ENCODE measurements around the gene NCOA5.
A peak's percentile ranks its signal among the peaks of the same experiment; 100 is the strongest.

The NCOA5 gene

DNA sequence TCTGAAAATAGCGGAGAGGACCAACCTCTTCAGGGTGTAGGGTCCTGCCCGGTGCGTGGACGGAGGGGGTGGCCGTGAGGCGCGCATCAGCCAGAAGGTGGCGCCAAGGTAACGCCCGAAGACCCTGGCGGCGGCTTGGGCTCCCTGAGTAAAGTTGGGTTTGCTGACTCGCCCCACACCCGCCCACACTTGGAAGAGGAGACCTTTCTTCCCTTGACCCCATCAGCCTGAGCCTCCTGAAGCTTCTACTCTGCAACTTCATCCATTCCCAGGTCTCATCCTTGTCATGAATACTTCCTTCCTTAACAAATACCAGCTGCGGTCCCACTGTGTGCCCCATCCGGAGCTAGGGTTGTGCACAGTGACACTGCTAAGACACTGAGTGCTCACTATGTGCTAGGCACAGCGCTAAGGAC lies 43.0 kb upstream of the NCOA5 start:
- peaks cover 3 to 30% (median 8%) of the 10 kb centered on the region in 5 experiments for H3K27me3 ChIP-seq (replicated peaks in 2 of 5; ENCODE audit: control insufficient read depth in 4 of 5, insufficient read depth in 5 of 5, low read length in 4 of 5)
- no peaks in the 10 kb centered on the region for H3K4me1 ChIP-seq (ENCODE audit: control extremely low read depth in 1 of 4, control insufficient read depth in 4 of 4, insufficient read depth in 4 of 4, low read length in 3 of 4)
- H3K27ac ChIP-seq (ENCODE audit: insufficient read depth in 1 of 2, low read depth in 1 of 2, low read length in 2 of 2, poor library complexity in 1 of 2, severe bottlenecking in 2 of 2), result no peak overlapping the region
- peak; percentile 60 to 77 (median 73) for DNase-seq
- POLR2A ChIA-PET, result no interaction called here
- no peak overlapping the region for H3K4me3 ChIP-seq (ENCODE audit: control insufficient read depth in 1 of 7, extremely low read depth in 1 of 7, insufficient read depth in 4 of 7, low read depth in 2 of 7, low read length in 6 of 7)
- CTCF ChIA-PET, result interaction anchor here (0.7 to 3.1 kb wide), 20 partner anchors 9 to 353 kb away, joined by 3 to 18 read pairs (median 4); partner anchors contain the start of gene ELMO2
- WGBS (ENCODE audit: insufficient coverage), result 17% methylated on average over 16 of the region's 17 CpGs
- H3K9me3 ChIP-seq (ENCODE audit: control extremely low read depth in 1 of 5, control insufficient read depth in 4 of 5, insufficient read depth in 2 of 5, low read depth in 1 of 5, low read length in 4 of 5), result no peaks in the 10 kb centered on the region
- H3K36me3 ChIP-seq (ENCODE audit: control insufficient read depth in 4 of 4, insufficient read depth in 4 of 4, low read length in 3 of 4), result no peaks in the 10 kb centered on the region

DNA sequence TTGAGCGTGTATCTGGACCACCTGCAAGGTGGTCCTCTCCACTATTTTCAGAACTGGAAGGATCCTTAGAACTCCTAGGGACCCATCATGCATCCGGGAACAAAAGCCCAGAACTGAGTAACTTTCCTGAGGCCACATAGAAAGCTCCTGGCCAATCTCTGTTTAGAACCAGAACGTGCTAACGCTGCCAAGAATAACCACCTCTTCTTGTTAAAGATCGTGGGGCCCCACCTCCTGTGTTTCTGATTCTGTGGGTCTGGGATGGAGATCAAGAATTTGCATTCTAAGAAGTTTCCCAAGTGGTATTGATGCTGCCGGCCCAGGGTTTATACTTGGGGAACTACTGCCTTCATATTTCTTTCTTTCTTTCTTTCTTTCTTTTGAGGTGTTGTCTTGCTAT lies 41.6 kb upstream of the NCOA5 start:
- Histone ChIP-seq H3K4me3 (ENCODE audit: control insufficient read depth in 1 of 7, extremely low read depth in 1 of 7, insufficient read depth in 4 of 7, low read depth in 2 of 7, low read length in 6 of 7) (no peak overlapping the region), H3K27ac (ENCODE audit: insufficient read depth in 1 of 2, low read depth in 1 of 2, low read length in 2 of 2, poor library complexity in 1 of 2, severe bottlenecking in 2 of 2) (no peak overlapping the region), H3K9me3 (ENCODE audit: control extremely low read depth in 1 of 5, control insufficient read depth in 4 of 5, insufficient read depth in 2 of 5, low read depth in 1 of 5, low read length in 4 of 5) (no peaks in the 10 kb centered on the region), H3K27me3 (replicated peaks in 2 of 5; ENCODE audit: control insufficient read depth in 4 of 5, insufficient read depth in 5 of 5, low read length in 4 of 5) (peaks cover 3 to 26% (median 7%) of the 10 kb centered on the region in 5 experiments), H3K4me1 (ENCODE audit: control extremely low read depth in 1 of 4, control insufficient read depth in 4 of 4, insufficient read depth in 4 of 4, low read length in 3 of 4) (no peaks in the 10 kb centered on the region), H3K36me3 (ENCODE audit: control insufficient read depth in 4 of 4, insufficient read depth in 4 of 4, low read length in 3 of 4) (peaks cover 0 to 3% (median 0%) of the 10 kb centered on the region in 4 experiments)
- ChIA-PET CTCF (interaction anchor here (0.9 to 3.1 kb wide), 8 partner anchors 8 to 307 kb away, joined by 3 to 18 read pairs (median 6); no protein-coding TSS in a partner anchor), POLR2A (no interaction called here)
- DNase-seq, result no peak
- 40% methylated on average over 4 of the region's 6 CpGs for WGBS (ENCODE audit: insufficient coverage)

DNA sequence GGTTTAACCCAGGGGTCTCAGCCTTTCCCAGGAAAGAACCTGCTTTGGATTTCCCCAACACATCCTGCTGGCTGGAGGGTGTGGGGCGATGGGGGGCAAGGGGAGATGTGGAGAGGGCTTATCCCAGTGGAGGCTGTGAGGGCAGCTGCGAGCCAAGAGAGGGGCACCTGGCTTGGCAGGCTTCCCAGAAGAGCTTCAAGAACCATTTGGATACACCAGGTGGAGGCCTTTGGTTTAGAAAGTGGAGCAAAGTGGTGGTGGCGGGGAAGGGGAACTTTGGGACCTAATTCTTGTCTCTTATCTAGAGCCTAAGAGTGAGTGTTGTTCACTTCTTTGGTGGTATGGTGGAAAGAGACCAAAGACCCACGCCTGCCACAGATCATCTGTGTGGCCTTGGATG lies 40.8 kb upstream of the NCOA5 start:
- ChIA-PET CTCF (interaction anchor here (0.9 to 1.5 kb wide), 4 partner anchors 50 to 226 kb away, joined by 3 read pairs; no protein-coding TSS in a partner anchor), POLR2A (no interaction called here)
- Histone ChIP-seq H3K4me1 (ENCODE audit: control extremely low read depth in 1 of 4, control insufficient read depth in 4 of 4, insufficient read depth in 4 of 4, low read length in 3 of 4) (no peaks in the 10 kb centered on the region), H3K4me3 (ENCODE audit: control insufficient read depth in 1 of 7, extremely low read depth in 1 of 7, insufficient read depth in 4 of 7, low read depth in 2 of 7, low read length in 6 of 7) (no peak overlapping the region), H3K36me3 (ENCODE audit: control insufficient read depth in 4 of 4, insufficient read depth in 4 of 4, low read length in 3 of 4) (peaks cover 0 to 7% (median 0%) of the 10 kb centered on the region in 4 experiments), H3K27me3 (replicated peaks in 2 of 5; ENCODE audit: control insufficient read depth in 4 of 5, insufficient read depth in 5 of 5, low read length in 4 of 5) (peaks cover 3 to 26% (median 7%) of the 10 kb centered on the region in 5 experiments), H3K27ac (ENCODE audit: insufficient read depth in 1 of 2, low read depth in 1 of 2, low read length in 2 of 2, poor library complexity in 1 of 2, severe bottlenecking in 2 of 2) (no peak overlapping the region), H3K9me3 (ENCODE audit: control extremely low read depth in 1 of 5, control insufficient read depth in 4 of 5, insufficient read depth in 2 of 5, low read depth in 1 of 5, low read length in 4 of 5) (no peaks in the 10 kb centered on the region)
- WGBS (ENCODE audit: insufficient coverage), result 46% methylated on average over 3 of the region's 4 CpGs
- DNase-seq, result no peak

DNA sequence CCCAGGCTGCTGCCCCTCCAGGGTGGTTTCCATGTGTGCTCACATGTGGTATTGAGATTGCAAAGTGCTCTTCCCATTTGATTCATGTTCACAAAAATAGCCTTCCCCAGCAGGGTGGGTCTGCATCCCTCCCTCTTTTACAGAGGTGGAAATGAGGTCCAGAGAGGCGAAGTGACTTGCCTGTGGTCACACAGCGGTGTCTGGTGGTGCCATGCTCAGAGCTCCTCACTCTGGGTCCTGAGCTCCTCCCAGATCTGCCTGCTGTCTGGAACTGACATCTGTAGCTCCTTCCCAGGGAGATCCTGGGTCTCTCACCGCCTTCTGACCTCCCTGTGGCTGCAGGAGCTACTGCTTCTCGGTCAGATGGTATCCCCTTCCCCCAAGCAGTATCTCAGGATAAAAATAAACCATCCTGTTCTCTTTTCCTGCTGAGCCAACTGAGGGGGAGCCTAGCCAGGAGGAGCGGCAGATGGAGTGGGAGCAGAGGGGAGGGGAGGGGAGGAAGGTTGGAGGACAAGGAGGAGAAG lies 40.3 kb upstream of the NCOA5 start:
- CTCF ChIA-PET, result interaction anchor here (1.0 to 1.3 kb wide), 3 partner anchors 150 to 226 kb away, joined by 3 to 4 read pairs (median 3); no protein-coding TSS in a partner anchor
- POLR2A ChIA-PET, result no interaction called here
- no peak for DNase-seq

DNA sequence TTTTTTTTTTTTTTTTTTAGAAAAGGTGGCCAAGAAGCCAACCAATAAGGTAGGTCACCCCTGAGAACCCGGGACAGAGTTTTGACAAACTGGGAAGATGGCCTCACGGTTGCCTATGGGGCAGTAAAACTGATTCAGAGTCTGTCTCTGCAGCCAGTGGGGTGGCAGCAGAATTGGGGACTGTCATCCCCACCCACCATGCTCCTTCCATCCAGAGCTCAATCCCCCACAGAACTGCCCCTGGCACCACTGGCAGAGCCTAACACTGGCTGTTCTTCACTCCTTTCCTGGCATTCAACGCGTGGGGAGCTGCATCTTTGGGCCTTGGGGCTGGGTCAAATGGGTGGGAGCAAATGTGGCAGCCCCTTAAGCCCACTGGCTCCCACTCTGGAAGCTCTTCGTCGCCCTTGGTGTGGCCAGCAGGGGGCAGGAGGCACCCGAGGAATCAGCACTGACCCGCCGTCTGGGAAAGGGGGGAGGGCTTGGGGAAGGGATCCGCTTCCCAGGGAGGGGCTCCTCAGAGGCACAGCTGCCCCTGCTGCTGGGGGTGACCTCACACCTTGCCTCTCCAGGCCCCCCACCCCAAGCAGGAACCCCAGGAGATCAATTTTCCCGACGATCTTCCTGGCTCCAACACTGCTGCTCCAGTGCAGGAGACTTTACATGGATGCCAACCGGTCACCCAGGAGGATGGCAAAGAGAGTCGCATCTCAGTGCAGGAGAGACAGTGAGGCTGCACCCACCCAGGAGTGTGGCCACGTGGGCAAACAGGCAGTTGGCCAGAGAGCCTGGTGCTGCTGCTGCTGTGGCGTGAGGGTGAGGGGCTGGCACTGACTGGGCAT lies 38.8 kb upstream of the NCOA5 start:
- DNase-seq, result no peak
- Histone ChIP-seq H3K36me3 (ENCODE audit: control insufficient read depth in 4 of 4, insufficient read depth in 4 of 4, low read length in 3 of 4) (peaks cover 0 to 13% (median 1%) of the 10 kb centered on the region in 4 experiments), H3K27me3 (replicated peaks in 2 of 5; ENCODE audit: control insufficient read depth in 4 of 5, insufficient read depth in 5 of 5, low read length in 4 of 5) (peaks cover 3 to 26% (median 7%) of the 10 kb centered on the region in 5 experiments), H3K4me1 (ENCODE audit: control extremely low read depth in 1 of 4, control insufficient read depth in 4 of 4, insufficient read depth in 4 of 4, low read length in 3 of 4) (no peaks in the 10 kb centered on the region), H3K4me3 (ENCODE audit: control insufficient read depth in 1 of 7, extremely low read depth in 1 of 7, insufficient read depth in 4 of 7, low read depth in 2 of 7, low read length in 6 of 7) (no peak overlapping the region), H3K9me3 (ENCODE audit: control extremely low read depth in 1 of 5, control insufficient read depth in 4 of 5, insufficient read depth in 2 of 5, low read depth in 1 of 5, low read length in 4 of 5) (no peaks in the 10 kb centered on the region), H3K27ac (ENCODE audit: insufficient read depth in 1 of 2, low read depth in 1 of 2, low read length in 2 of 2, poor library complexity in 1 of 2, severe bottlenecking in 2 of 2) (no peak overlapping the region)
- POLR2A ChIA-PET, result no interaction called here
- WGBS (ENCODE audit: insufficient coverage), result 76% methylated on average over 15 of the region's 16 CpGs
- CTCF ChIA-PET, result interaction anchor here (0.9 to 2.2 kb wide), 5 partner anchors 8 to 309 kb away, joined by 3 to 7 read pairs (median 4); no protein-coding TSS in a partner anchor

More for the DNA sequence above, 40.3 kb upstream of the NCOA5 start:
- Histone ChIP-seq H3K27me3 (replicated peaks in 2 of 5; ENCODE audit: control insufficient read depth in 4 of 5, insufficient read depth in 5 of 5, low read length in 4 of 5) (peaks cover 3 to 26% (median 7%) of the 10 kb centered on the region in 5 experiments), H3K9me3 (ENCODE audit: control extremely low read depth in 1 of 5, control insufficient read depth in 4 of 5, insufficient read depth in 2 of 5, low read depth in 1 of 5, low read length in 4 of 5) (no peaks in the 10 kb centered on the region), H3K27ac (ENCODE audit: insufficient read depth in 1 of 2, low read depth in 1 of 2, low read length in 2 of 2, poor library complexity in 1 of 2, severe bottlenecking in 2 of 2) (no peak overlapping the region), H3K4me1 (ENCODE audit: control extremely low read depth in 1 of 4, control insufficient read depth in 4 of 4, insufficient read depth in 4 of 4, low read length in 3 of 4) (no peaks in the 10 kb centered on the region), H3K36me3 (ENCODE audit: control insufficient read depth in 4 of 4, insufficient read depth in 4 of 4, low read length in 3 of 4) (peaks cover 0 to 7% (median 0%) of the 10 kb centered on the region in 4 experiments), H3K4me3 (ENCODE audit: control insufficient read depth in 1 of 7, extremely low read depth in 1 of 7, insufficient read depth in 4 of 7, low read depth in 2 of 7, low read length in 6 of 7) (no peak overlapping the region)
- 69% methylated on average over 2 of the region's 5 CpGs for WGBS (ENCODE audit: insufficient coverage)

DNA sequence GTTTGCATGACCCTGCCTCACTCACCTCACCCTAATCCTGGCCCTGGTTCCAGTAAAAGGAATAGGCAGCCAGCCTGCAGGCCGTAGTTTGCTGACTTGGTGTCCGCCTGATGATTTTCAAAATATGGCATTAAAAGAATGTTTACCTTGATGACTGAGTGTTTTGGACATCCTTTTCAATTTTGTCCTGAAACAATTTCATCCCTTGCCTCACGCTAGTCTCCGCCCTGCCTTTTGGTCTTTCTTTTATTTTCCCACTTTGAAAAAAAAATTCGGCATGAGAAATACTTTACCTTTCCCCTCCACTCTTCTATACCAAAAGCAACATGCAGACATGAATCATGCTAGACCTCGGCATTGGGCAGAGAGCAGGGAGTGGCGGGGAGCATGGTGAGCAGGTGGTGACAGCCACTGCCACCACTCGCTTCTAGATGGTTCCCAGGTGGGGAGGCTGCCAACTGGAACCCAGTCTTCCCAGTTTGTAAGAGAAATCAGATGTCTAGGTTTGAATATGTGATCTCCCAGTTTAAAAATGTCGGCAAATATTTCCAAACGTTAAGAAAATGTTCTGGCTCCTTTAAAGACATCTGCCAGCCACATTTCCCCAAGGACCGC lies 37.7 kb upstream of the NCOA5 start:
- Histone ChIP-seq H3K4me1 (ENCODE audit: control extremely low read depth in 1 of 4, control insufficient read depth in 4 of 4, insufficient read depth in 4 of 4, low read length in 3 of 4) (no peaks in the 10 kb centered on the region), H3K9me3 (ENCODE audit: control extremely low read depth in 1 of 5, control insufficient read depth in 4 of 5, insufficient read depth in 2 of 5, low read depth in 1 of 5, low read length in 4 of 5) (no peaks in the 10 kb centered on the region), H3K27me3 (replicated peaks in 2 of 5; ENCODE audit: control insufficient read depth in 4 of 5, insufficient read depth in 5 of 5, low read length in 4 of 5) (peaks cover 3 to 26% (median 12%) of the 10 kb centered on the region in 5 experiments), H3K36me3 (ENCODE audit: control insufficient read depth in 4 of 4, insufficient read depth in 4 of 4, low read length in 3 of 4) (peaks cover 0 to 22% (median 1%) of the 10 kb centered on the region in 4 experiments), H3K4me3 (ENCODE audit: control insufficient read depth in 1 of 7, extremely low read depth in 1 of 7, insufficient read depth in 4 of 7, low read depth in 2 of 7, low read length in 6 of 7) (no peak overlapping the region), H3K27ac (ENCODE audit: insufficient read depth in 1 of 2, low read depth in 1 of 2, low read length in 2 of 2, poor library complexity in 1 of 2, severe bottlenecking in 2 of 2) (no peak overlapping the region)
- ChIA-PET CTCF (interaction anchor here (1.0 to 2.2 kb wide), 4 partner anchors 14 to 310 kb away, joined by 3 to 7 read pairs (median 3); no protein-coding TSS in a partner anchor), POLR2A (no interaction called here)
- DNase-seq, result no peak
- WGBS (ENCODE audit: insufficient coverage), result 99% methylated on average over 7 of the region's 11 CpGs

Measured in common myeloid progenitor, CD34-positive (primary cell).